Measurements from ENCODE around the gene FOXL3. TPM values are rescaled to one million over a fixed set of nuclear protein-coding genes. Genes with fewer than 3 reads are reported as not detected.

Gene FOXL3
- total RNA-seq, 1 donor from 2014 or later: not detected

- Mint-ChIP-seq H3K27ac (peak overlapping the region; percentile 87), H3K4me3 (ENCODE audit: low read depth) (no peak overlapping the region), H3K27me3 (peaks cover 8% of the 10 kb centered on the region), H3K4me1 (ENCODE audit: low read depth) (peaks cover 40% of the 10 kb centered on the region), H3K9me3 (ENCODE audit: low read depth) (no peaks in the 10 kb centered on the region), H3K36me3 (ENCODE audit: insufficient read depth) (no peaks in the 10 kb centered on the region)
- TF ChIP-seq, protein P1, sequence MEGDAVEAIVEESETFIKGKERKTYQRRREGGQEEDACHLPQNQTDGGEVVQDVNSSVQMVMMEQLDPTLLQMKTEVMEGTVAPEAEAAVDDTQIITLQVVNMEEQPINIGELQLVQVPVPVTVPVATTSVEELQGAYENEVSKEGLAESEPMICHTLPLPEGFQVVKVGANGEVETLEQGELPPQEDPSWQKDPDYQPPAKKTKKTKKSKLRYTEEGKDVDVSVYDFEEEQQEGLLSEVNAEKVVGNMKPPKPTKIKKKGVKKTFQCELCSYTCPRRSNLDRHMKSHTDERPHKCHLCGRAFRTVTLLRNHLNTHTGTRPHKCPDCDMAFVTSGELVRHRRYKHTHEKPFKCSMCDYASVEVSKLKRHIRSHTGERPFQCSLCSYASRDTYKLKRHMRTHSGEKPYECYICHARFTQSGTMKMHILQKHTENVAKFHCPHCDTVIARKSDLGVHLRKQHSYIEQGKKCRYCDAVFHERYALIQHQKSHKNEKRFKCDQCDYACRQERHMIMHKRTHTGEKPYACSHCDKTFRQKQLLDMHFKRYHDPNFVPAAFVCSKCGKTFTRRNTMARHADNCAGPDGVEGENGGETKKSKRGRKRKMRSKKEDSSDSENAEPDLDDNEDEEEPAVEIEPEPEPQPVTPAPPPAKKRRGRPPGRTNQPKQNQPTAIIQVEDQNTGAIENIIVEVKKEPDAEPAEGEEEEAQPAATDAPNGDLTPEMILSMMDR (IDR thresholded peaks at IDR 0.05; ENCODE audit: unreplicated experiment): peak; percentile 23
- DNase-seq (ENCODE audit: low spot score, unreplicated experiment): no peak
These were observed 37.4 kb downstream of the FOXL3 start for GRCh38 chr7:327233-327931.

GRCh38 chr7:327991-328702 is 38.2 kb downstream of the FOXL3 start:
- H3K27me3 Mint-ChIP-seq: peaks cover 8% of the 10 kb centered on the region
- H3K9me3 Mint-ChIP-seq (ENCODE audit: low read depth): no peaks in the 10 kb centered on the region
- H3K4me1 Mint-ChIP-seq (ENCODE audit: low read depth): peaks cover 40% of the 10 kb centered on the region
- H3K4me3 Mint-ChIP-seq (ENCODE audit: low read depth): no peak overlapping the region
- H3K36me3 Mint-ChIP-seq (ENCODE audit: insufficient read depth): no peaks in the 10 kb centered on the region
- peak overlapping the region; percentile 53 for H3K27ac Mint-ChIP-seq
- DNase-seq (ENCODE audit: low spot score, unreplicated experiment): no peak
- TF ChIP-seq, protein P1 (IDR thresholded peaks at IDR 0.05; ENCODE audit: unreplicated experiment): no peak

- Mint-ChIP-seq H3K27me3 (peaks cover 4% of the 10 kb centered on the region), H3K4me1 (ENCODE audit: low read depth) (peaks cover 40% of the 10 kb centered on the region), H3K4me3 (ENCODE audit: low read depth) (no peak overlapping the region), H3K36me3 (ENCODE audit: insufficient read depth) (no peaks in the 10 kb centered on the region), H3K27ac (no peak overlapping the region), H3K9me3 (ENCODE audit: low read depth) (no peaks in the 10 kb centered on the region)
- TF ChIP-seq, protein P1 (IDR thresholded peaks at IDR 0.05; ENCODE audit: unreplicated experiment): no peak
- DNase-seq (ENCODE audit: low spot score, unreplicated experiment): no peak
These were observed 39.8 kb downstream of the FOXL3 start for GRCh38 chr7:329691-330281.

DNA sequence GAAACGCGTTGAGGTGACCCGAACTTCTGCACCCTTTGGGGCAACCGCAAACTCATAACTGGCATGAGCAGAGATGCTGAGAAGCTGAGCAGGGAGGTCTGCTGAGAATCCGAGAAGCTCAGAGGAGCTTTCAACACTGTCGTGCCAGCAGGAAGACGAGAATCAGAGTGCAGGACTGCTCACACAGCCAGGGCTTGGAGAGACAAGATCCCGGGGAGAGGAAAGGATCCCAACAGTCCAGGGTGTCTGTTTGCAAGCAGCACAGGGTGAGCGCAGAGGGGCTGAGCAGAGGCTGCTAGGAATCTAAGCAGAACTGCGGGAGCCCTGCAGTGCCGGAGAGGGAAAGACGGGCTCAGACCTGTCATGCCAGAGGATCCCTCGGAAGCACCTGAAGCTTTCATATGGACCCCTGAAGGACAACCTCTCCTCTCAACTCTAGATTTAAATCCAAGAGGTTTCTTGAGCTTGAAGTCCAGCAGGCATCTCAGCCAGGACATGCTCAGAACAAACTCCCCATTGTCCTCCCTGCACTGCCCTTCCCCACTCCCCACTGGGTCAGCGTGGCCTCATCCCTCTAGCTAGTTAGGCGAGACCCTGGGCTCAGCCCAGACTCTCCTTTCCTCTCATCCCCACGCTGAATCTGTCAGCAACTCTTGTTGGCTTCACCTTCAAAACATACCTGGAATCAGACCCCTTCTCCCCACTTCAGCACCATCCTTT is 40.7 kb downstream of the FOXL3 start:
- no peak for DNase-seq (ENCODE audit: low spot score, unreplicated experiment)
- H3K4me1 Mint-ChIP-seq (ENCODE audit: low read depth): peaks cover 44% of the 10 kb centered on the region
- TF ChIP-seq, protein P1 (IDR thresholded peaks at IDR 0.05; ENCODE audit: unreplicated experiment): no peak
- no peak overlapping the region for H3K27ac Mint-ChIP-seq
- peaks cover 4% of the 10 kb centered on the region for H3K27me3 Mint-ChIP-seq
- no peaks in the 10 kb centered on the region for H3K36me3 Mint-ChIP-seq (ENCODE audit: insufficient read depth)
- H3K9me3 Mint-ChIP-seq (ENCODE audit: low read depth): no peaks in the 10 kb centered on the region
- no peak overlapping the region for H3K4me3 Mint-ChIP-seq (ENCODE audit: low read depth)

- no peaks in the 10 kb centered on the region for H3K36me3 Mint-ChIP-seq (ENCODE audit: insufficient read depth)
- peaks cover 4% of the 10 kb centered on the region for H3K27me3 Mint-ChIP-seq
- TF ChIP-seq, protein P1 (IDR thresholded peaks at IDR 0.05; ENCODE audit: unreplicated experiment): no peak
- no peak overlapping the region for H3K27ac Mint-ChIP-seq
- DNase-seq (ENCODE audit: low spot score, unreplicated experiment): no peak
- no peaks in the 10 kb centered on the region for H3K9me3 Mint-ChIP-seq (ENCODE audit: low read depth)
- peaks cover 35% of the 10 kb centered on the region for H3K4me1 Mint-ChIP-seq (ENCODE audit: low read depth)
- H3K4me3 Mint-ChIP-seq (ENCODE audit: low read depth): no peak overlapping the region
These were observed 42.1 kb downstream of the FOXL3 start for GRCh38 chr7:332020-332517.

All from progenitor cell of endocrine pancreas (in vitro differentiated cells).